Measurements from ENCODE around the gene SOX6.

DNA sequence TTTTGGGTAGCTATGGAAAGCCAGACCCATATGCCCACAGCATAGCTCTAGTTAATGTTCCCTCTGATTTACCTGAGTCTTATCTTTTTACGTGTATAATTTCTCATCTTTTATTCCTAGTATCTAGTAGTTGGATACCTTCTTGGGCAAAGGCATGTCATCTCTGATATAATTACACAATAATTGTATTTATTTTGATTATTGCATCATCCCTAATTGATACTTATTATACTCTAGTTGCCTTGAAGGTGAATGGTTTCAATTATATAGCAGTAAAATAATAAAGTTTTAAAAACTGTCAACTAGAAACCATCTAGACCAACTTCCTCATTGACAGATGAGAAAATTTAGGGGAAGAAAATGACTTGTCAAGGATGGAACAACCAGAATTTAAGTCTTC is 347.3 kb downstream of the SOX6 start:
- TF ChIP-seq EP300 (IDR thresholded peaks at IDR 0.05; ENCODE audit: low read depth) = no peak
- no peak for TF ChIP-seq CTCF (IDR thresholded peaks at IDR 0.05)
- TF ChIP-seq POLR2A (IDR thresholded peaks at IDR 0.05) = no peak
- TF ChIP-seq POLR2AphosphoS5 (IDR thresholded peaks at IDR 0.05) = no peak
